CD14-positive monocyte (primary cell): ENCODE results near the gene BSN. TPM values are rescaled to one million over a fixed set of nuclear protein-coding genes. Genes with fewer than 3 reads are reported as not detected.

Experiments used
- DNase-seq, 3 donors: peaks; one replicate each; pipeline ENCODE4 v3.0.0-alpha.2; 2011 to 2022
- H2AFZ ChIP-seq: 2 replicates; pipeline ENCODE4 v1.6.0; 2012; ENCODE audit warnings: mild to moderate bottlenecking, low read depth, low read length, inconsistent platforms; ENCODE audit not compliant: insufficient read depth, poor library complexity, severe bottlenecking
- H3K27ac ChIP-seq, 2 donors: 1 replicate in 1 of 2; 2 replicates in 1 of 2; pipeline ENCODE4 v1.5.1; 2012 to 2013; ENCODE audit warnings: low read length in 2 of 2, control low read depth in 1 of 2, inconsistent platforms in 1 of 2, low read depth in 1 of 2, mild to moderate bottlenecking in 1 of 2
- H3K27me3 ChIP-seq, 2 donors: one replicate each; pipeline versions ENCODE4 v1.6.0 to v1.6.1; 2011 to 2013; ENCODE audit warnings: low read length in 2 of 2; ENCODE audit not compliant: control insufficient read depth in 2 of 2, insufficient read depth in 2 of 2
- H3K36me3 ChIP-seq, 2 donors: replicated peaks in 1 of 2; 1 replicate in 1 of 2; 2 replicates in 1 of 2; pipeline versions ENCODE4 v1.5.1 to v1.6.1; 2012 to 2013; ENCODE audit warnings: low read length in 2 of 2, control low read depth in 1 of 2, inconsistent platforms in 1 of 2, mild to moderate bottlenecking in 1 of 2; ENCODE audit not compliant: insufficient read depth in 2 of 2, control insufficient read depth in 1 of 2
- H3K4me1 ChIP-seq, 2 donors: 1 replicate in 1 of 2; 2 replicates in 1 of 2; pipeline versions ENCODE4 v1.5.1 to v1.6.1; 2012 to 2013; ENCODE audit warnings: low read length in 2 of 2, control low read depth in 1 of 2, inconsistent platforms in 1 of 2, mild to moderate bottlenecking in 1 of 2, moderate library complexity in 1 of 2; ENCODE audit not compliant: insufficient read depth in 2 of 2, control insufficient read depth in 1 of 2
- H3K4me2 ChIP-seq: replicated peaks from 2 replicates; pipeline ENCODE3; 2012; ENCODE audit warnings: low read length, moderate library complexity, mild to moderate bottlenecking; ENCODE audit not compliant: poor library complexity, severe bottlenecking; ENCODE audit errors: extremely low read depth
- H3K4me3 ChIP-seq, 3 experiments: fragments of 200-600 bp in 1 of 3; sonication (generic) in 1 of 3; replicated peaks in 1 of 3; 1 replicate in 2 of 3; 2 replicates in 1 of 3; pipeline ENCODE4 v1.5.1; 2011 to 2013; ENCODE audit warnings: low read length in 3 of 3, mild to moderate bottlenecking in 3 of 3, control low read depth in 2 of 3, low read depth in 2 of 3, inconsistent platforms in 1 of 3, moderate library complexity in 1 of 3
- H3K79me2 ChIP-seq: 2 replicates; pipeline ENCODE4 v1.6.0; 2012; ENCODE audit warnings: mild to moderate bottlenecking, control low read depth, inconsistent platforms, low read length, moderate library complexity; ENCODE audit not compliant: insufficient read depth
- H3K9ac ChIP-seq: 2 replicates; pipeline ENCODE4 v1.6.0; 2017; ENCODE audit warnings: low read length, mild to moderate bottlenecking; ENCODE audit not compliant: insufficient read depth, poor library complexity, severe bottlenecking
- H3K9me3 ChIP-seq, 2 donors: replicated peaks in 1 of 2; 1 replicate in 1 of 2; 2 replicates in 1 of 2; pipeline versions ENCODE4 v1.5.1 to v1.6.1; 2012 to 2013; ENCODE audit warnings: low read length in 2 of 2, control low read depth in 1 of 2; ENCODE audit not compliant: control insufficient read depth in 1 of 2, insufficient read depth in 1 of 2
- H4K20me1 ChIP-seq: 2 replicates; pipeline ENCODE4 v1.6.0; 2012; ENCODE audit warnings: mild to moderate bottlenecking, low read length, control low read depth, moderate library complexity; ENCODE audit not compliant: insufficient read depth
- H3K27ac Mint-ChIP-seq, 7 donors: one replicate each; pipeline ENCODE4 v1.8.0; 2020; ENCODE audit warnings: mild to moderate bottlenecking in 7 of 7, mixed read lengths in 7 of 7, moderate library complexity in 6 of 7, inconsistent platforms in 2 of 7
- H3K27me3 Mint-ChIP-seq, 3 donors: one replicate each; pipeline ENCODE4 v1.8.0; 2021 to 2022; ENCODE audit warnings: low read depth in 3 of 3, mild to moderate bottlenecking in 3 of 3, mixed read lengths in 3 of 3, moderate library complexity in 3 of 3, inconsistent platforms in 1 of 3
- H3K36me3 Mint-ChIP-seq, 2 donors: one replicate each; pipeline ENCODE4 v1.8.0; 2020; ENCODE audit warnings: mixed read lengths in 2 of 2, inconsistent platforms in 1 of 2, mild to moderate bottlenecking in 1 of 2
- H3K4me1 Mint-ChIP-seq: one replicate; pipeline ENCODE4 v1.8.0; 2020; ENCODE audit warnings: mild to moderate bottlenecking, mixed read lengths
- H3K4me3 Mint-ChIP-seq, 2 donors: one replicate each; pipeline ENCODE4 v1.8.0; 2020; ENCODE audit warnings: mild to moderate bottlenecking in 2 of 2, mixed read lengths in 2 of 2, moderate library complexity in 1 of 2
- H3K9me3 Mint-ChIP-seq, 7 donors: one replicate each; pipeline ENCODE4 v1.8.0; 2020 to 2022; ENCODE audit warnings: mixed read lengths in 7 of 7, mild to moderate bottlenecking in 6 of 7, moderate library complexity in 6 of 7, inconsistent platforms in 2 of 7
- CTCF ChIP-seq: fragments of 200-600 bp; IDR thresholded peaks from one replicate; pipeline ENCODE4 v1.8.0; 2022; ENCODE audit warnings: antibody characterized with exemption, mild to moderate bottlenecking
- WGBS: methylation state at CpG from one replicate; pipeline ENCODE4 v1.1.5; 2013; ENCODE audit warnings: missing lambda C conversion rate; ENCODE audit not compliant: insufficient coverage; 5-methylcytosine and 5-hydroxymethylcytosine counted together
- intact Hi-C, 2 donors: fragments of 100-400 bp; cut with micrococcal nuclease; formaldehyde crosslinking; loops; one replicate each; pipeline versions ENCODE4 v1.15.0 to v1.15.1; 2023
- polyA plus RNA-seq, 3 donors: library from polyadenylated mRNA; depleted of rRNA in 1 of 3; unstranded in 2 of 3; stranded (reverse) in 1 of 3; fragments of 300-500 nt in 2 of 3; fragments of >200 nt in 1 of 3; fragmentation: Illumina TruSeq in 2 of 3; gene quantifications; 1 replicate in 2 of 3; 2 replicates in 1 of 3; pipeline ENCODE4 v1.2.3, GENCODE V29; 2012 to 2021

Gene BSN
- polyA plus RNA-seq, 3 donors = not detected

GRCh38 chr3:49616491-49616941, 62.2 kb downstream of the BSN start:
- no peak for TF ChIP-seq CTCF
- 93% methylated on average over 6 of the region's 6 CpGs for WGBS
- Histone ChIP-seq H3K79me2 (no peaks in the 10 kb centered on the region), H3K36me3 (no peaks in the 10 kb centered on the region), H3K4me2 (no peak overlapping the region), H3K4me1 (no peaks in the 10 kb centered on the region), H3K27ac (no peak overlapping the region), H3K9ac (no peak overlapping the region), H3K27me3 (no peaks in the 10 kb centered on the region), H3K9me3 (peaks cover 0 to 3% of the 10 kb centered on the region in 2 donors), H2AFZ (no peak overlapping the region), H3K4me3 (no peak overlapping the region), H4K20me1 (no peaks in the 10 kb centered on the region)
- Mint-ChIP-seq H3K27ac (no peak overlapping the region), H3K36me3 (no peaks in the 10 kb centered on the region), H3K9me3 (peaks cover 2 to 10% (median 5%) of the 10 kb centered on the region in 7 donors), H3K4me1 (no peaks in the 10 kb centered on the region), H3K27me3 (peaks cover 5 to 8% (median 6%) of the 10 kb centered on the region in 3 donors), H3K4me3 (no peak overlapping the region)
- intact Hi-C loops = no loop called here
- no peak for DNase-seq

GRCh38 chr3:49617390-49618013, 63.2 kb downstream of the BSN start:
- no peak for DNase-seq
- H4K20me1 ChIP-seq = no peaks in the 10 kb centered on the region
- H3K4me2 ChIP-seq = no peak overlapping the region
- WGBS = 86% methylated on average over 3 of the region's 7 CpGs
- H3K9me3 Mint-ChIP-seq = peaks cover under 1 to 10% (median 4%) of the 10 kb centered on the region in 7 donors
- no peaks in the 10 kb centered on the region for H3K79me2 ChIP-seq
- no peaks in the 10 kb centered on the region for H3K27me3 ChIP-seq
- no peaks in the 10 kb centered on the region for H3K4me1 Mint-ChIP-seq
- no peak for TF ChIP-seq CTCF
- peaks cover 0 to 3% of the 10 kb centered on the region in 2 donors for H3K9me3 ChIP-seq
- H3K36me3 ChIP-seq = no peaks in the 10 kb centered on the region
- no peak overlapping the region for H3K27ac ChIP-seq
- H3K36me3 Mint-ChIP-seq = no peaks in the 10 kb centered on the region
- no peak overlapping the region for H3K9ac ChIP-seq
- H3K4me1 ChIP-seq = no peaks in the 10 kb centered on the region
- H3K4me3 Mint-ChIP-seq = no peak overlapping the region
- H3K4me3 ChIP-seq = no peak overlapping the region
- intact Hi-C loops = no loop called here
- H2AFZ ChIP-seq = no peak overlapping the region
- H3K27ac Mint-ChIP-seq = no peak overlapping the region
- peaks cover 6 to 14% (median 8%) of the 10 kb centered on the region in 3 donors for H3K27me3 Mint-ChIP-seq
